K562 (cell line): ENCODE results near the gene LIMCH1. TPM values are rescaled to one million over a fixed set of nuclear protein-coding genes. Genes with fewer than 3 reads are reported as not detected.

Source experiments
- ATAC-seq: fragments of 200-7000 bp; cut with Tn5 transposase; 3 replicates; pipeline ENCODE4 v1.9.1; 2020; ENCODE audit warnings: moderate library complexity
- BruUV-seq: library from RNA; stranded (reverse); fragments of 400-500 nt; replicated peaks from 2 replicates; lab custom pipeline; 2021; lab: Mats Ljungman, UMichigan
- CTCF ChIA-PET: fragments of 300-600 bp; formaldehyde crosslinking; extraction: SDS; loops from one replicate; lab custom pipeline; 2021; ENCODE audit warnings: low intra/inter-chr PET ratio; lab: Yijun Ruan, JAX
- POLR2A ChIA-PET: fragments of 300-600, 350-650 bp; sonication (Branson Sonifier 250); formaldehyde crosslinking; extraction: SDS; loops from one replicate; lab custom pipeline; 2021; ENCODE audit warnings: antibody characterized with exemption, inconsistent platforms; lab: Yijun Ruan, JAX
- DNase-seq, 4 experiments: peaks; one replicate each; pipeline versions ENCODE4 v3.0.0 to v3.0.0-alpha.2; 2011 to 2018; ENCODE audit warnings: low spot score in 3 of 4, mixed read lengths in 3 of 4; ENCODE audit errors: extremely low read depth in 1 of 4
- FAIRE-seq: peaks from 2 replicates; lab custom pipeline; 2011; peaks lifted over from hg19 to GRCh38; lab: Jason Lieb, UNC
- H2AFZ ChIP-seq: 2 replicates; pipeline ENCODE4 v1.6.0; 2011; ENCODE audit warnings: low read depth, low read length, control low read depth, inconsistent platforms
- H3K27ac ChIP-seq: fragments of 200-600 bp; 3 replicates; pipeline ENCODE4 v1.8.0; 2011; ENCODE audit warnings: low read depth, mild to moderate bottlenecking, control low read depth, inconsistent platforms, low read length, moderate library complexity, mixed read lengths; ENCODE audit errors: extremely low read depth
- H3K27me3 ChIP-seq, 2 experiments: fragments of 300-600 bp in 1 of 2; 2 replicates in 1 of 2; 3 replicates in 1 of 2; pipeline versions ENCODE4 v1.6.0 to v1.8.0; 2011; ENCODE audit warnings: inconsistent platforms in 2 of 2, low read length in 2 of 2, mild to moderate bottlenecking in 1 of 2, mixed read lengths in 1 of 2, moderate library complexity in 1 of 2; ENCODE audit not compliant: control insufficient read depth in 2 of 2, insufficient read depth in 2 of 2
- H3K36me3 ChIP-seq: fragments of 300-600 bp; 3 replicates; pipeline ENCODE4 v1.8.0; 2011; ENCODE audit warnings: mild to moderate bottlenecking, low read length, inconsistent platforms; ENCODE audit not compliant: control insufficient read depth, insufficient read depth
- H3K4me1 ChIP-seq, 2 experiments: fragments of 200-600 bp in 1 of 2; replicated peaks in 1 of 2; 2 replicates in 1 of 2; 3 replicates in 1 of 2; pipeline versions ENCODE4 v1.5.1 to v1.8.0; 2011; ENCODE audit warnings: inconsistent platforms in 2 of 2, low read length in 2 of 2, mild to moderate bottlenecking in 1 of 2, mixed read lengths in 1 of 2, moderate library complexity in 1 of 2; ENCODE audit not compliant: control insufficient read depth in 2 of 2, insufficient read depth in 2 of 2
- H3K4me2 ChIP-seq: 2 replicates; pipeline ENCODE4 v1.6.1; 2011; ENCODE audit warnings: low read length, control low read depth, inconsistent platforms, mixed read lengths; ENCODE audit not compliant: insufficient read depth
- H3K4me3 ChIP-seq: fragments of 200-600 bp; sonication (generic), shearing (Covaris generic); 2 replicates; pipeline ENCODE4 v1.5.1; 2016; ENCODE audit warnings: control low read depth, inconsistent platforms
- H3K79me2 ChIP-seq: fragments of 200-600 bp; 3 replicates; pipeline ENCODE4 v1.8.0; 2011; ENCODE audit warnings: low read length, inconsistent platforms; ENCODE audit not compliant: control insufficient read depth, insufficient read depth
- H3K9ac ChIP-seq, 2 experiments: 2 replicates each; pipeline versions ENCODE4 v1.6.0 to v1.6.1; 2011; ENCODE audit warnings: low read depth in 2 of 2, low read length in 2 of 2, control low read depth in 1 of 2, inconsistent platforms in 1 of 2, mild to moderate bottlenecking in 1 of 2, mixed read lengths in 1 of 2; ENCODE audit not compliant: insufficient read depth in 1 of 2
- H3K9me1 ChIP-seq: one replicate; pipeline ENCODE4 v1.6.0; 2011; ENCODE audit warnings: inconsistent platforms, mild to moderate bottlenecking, low read length, moderate library complexity; ENCODE audit not compliant: control insufficient read depth, insufficient read depth
- H3K9me3 ChIP-seq: replicated peaks from 2 replicates; pipeline ENCODE4 v1.5.1; 2011; ENCODE audit warnings: low read depth, low read length, inconsistent platforms; ENCODE audit not compliant: control insufficient read depth, insufficient read depth
- H4K20me1 ChIP-seq: replicated peaks from 2 replicates; pipeline ENCODE4 v1.6.1; 2011; ENCODE audit warnings: low read length, inconsistent platforms, mixed read lengths; ENCODE audit not compliant: control insufficient read depth, insufficient read depth
- CBFA2T2 ChIP-seq: fragments of 450-650 bp; conservative IDR thresholded peaks from 2 replicates; pipeline ENCODE4 v1.6.1; 2017; ENCODE audit warnings: mild to moderate bottlenecking
- EHMT2 ChIP-seq: fragments of 450-650 bp; IDR thresholded peaks from 2 replicates; pipeline ENCODE4 v1.6.1; 2018; ENCODE audit warnings: antibody characterized with exemption
- ETV1 ChIP-seq: fragments of 450-650 bp; conservative IDR thresholded peaks from 2 replicates; pipeline ENCODE4 v1.6.1; 2016; ENCODE audit warnings: missing genetic modification characterization, control low read depth, low read depth, missing compliant biosample characterization
- GATAD2A ChIP-seq: fragments of 450-650 bp; IDR thresholded peaks from 2 replicates; pipeline ENCODE4 v1.6.1; 2017
- MCM3 ChIP-seq: fragments of 450-650 bp; IDR thresholded peaks from 2 replicates; pipeline ENCODE4 v1.6.1; 2016
- NFATC3 ChIP-seq: fragments of 450-650 bp; IDR thresholded peaks from 2 replicates; pipeline ENCODE4 v1.6.1; 2017; ENCODE audit warnings: mild to moderate bottlenecking
- NR2C2 ChIP-seq, 2 experiments: fragments of 200-800 bp in 1 of 2; sonication (Bioruptor generic) in 1 of 2; sonication (generic) in 1 of 2; formaldehyde crosslinking in 1 of 2; IDR thresholded peaks; 2 replicates each; pipeline versions ENCODE4 v1.6.1 to v1.8.0; 2016 to 2022; ENCODE audit warnings: mild to moderate bottlenecking in 1 of 2, missing compliant biosample characterization in 1 of 2, missing genetic modification characterization in 1 of 2, missing genetic modification reagents in 1 of 2
- PCBP1 ChIP-seq: fragments of 200-400 bp; formaldehyde crosslinking; IDR thresholded peaks from 2 replicates; pipeline ENCODE4 v1.6.1; 2018; ENCODE audit warnings: mild to moderate bottlenecking, low read depth, low read length; ENCODE audit not compliant: poor library complexity, severe bottlenecking
- SIRT6 ChIP-seq: IDR thresholded peaks from one replicate; pipeline ENCODE4 v1.6.1; 2012; ENCODE audit warnings: low read depth, mild to moderate bottlenecking, control low read depth, inconsistent platforms, low read length, moderate library complexity
- SMAD4 ChIP-seq: fragments of 250-450 bp; sonication (Bioruptor Pico); conservative IDR thresholded peaks from 2 replicates; pipeline ENCODE4 v1.8.0; 2021; ENCODE audit warnings: inconsistent platforms, mild to moderate bottlenecking, moderate library complexity
- WGBS: fragments of 100-300 bp; shearing (Covaris generic); methylation state at CpG from one replicate; pipeline ENCODE4 v1.1.6; 2016; ENCODE audit warnings: low coverage, mixed read lengths; ENCODE audit not compliant: insufficient coverage; ENCODE audit errors: missing lambda C conversion rate; 5-methylcytosine and 5-hydroxymethylcytosine counted together
- in situ Hi-C: fragments of 300-500 bp; cut with MboI; formaldehyde crosslinking; loops from 4 replicates; pipeline ENCODE4 v1.15.0; 2018; ENCODE audit warnings: inconsistent platforms, mixed read lengths
- intact Hi-C: fragments of 100-400 bp; cut with micrococcal nuclease; formaldehyde crosslinking; loops from 2 replicates; pipeline ENCODE4 v1.14.2; 2022
- polyA plus RNA-seq, 8 experiments: library from polyadenylated mRNA; depleted of rRNA in 4 of 8; stranded (reverse) in 5 of 8; unstranded in 3 of 8; fragments of >200 nt; fragmentation: Nextera tagmentation in 2 of 8; fragmentation: Illumina TruSeq in 1 of 8; extraction: Ambion mirVana in 2 of 8; extraction: Trizol in 1 of 8; gene quantifications; 2 replicates each; pipeline versions ENCODE4 v1.2.1 to v1.2.3, GENCODE V29; 2011 to 2014; ENCODE audit warnings: inconsistent platforms in 1 of 8, missing spikeins in 1 of 8
- total RNA-seq, 7 experiments: library from RNA; depleted of rRNA in 6 of 7; stranded (reverse); fragments of >200 nt in 6 of 7; fragmentation: Illumina TruSeq in 2 of 7; extraction: Trizol in 2 of 7; gene quantifications; 2 replicates each; pipeline versions ENCODE4 v1.2.1 to v1.2.3, GENCODE V29; 2011 to 2021; ENCODE audit warnings: low replicate concordance in 1 of 7
- TF ChIP-seq, protein P1 (sequence below): fragments of 250-450 bp; sonication (Bioruptor Pico); IDR thresholded peaks from 2 replicates; pipeline ENCODE4 v1.8.0; 2021; ENCODE audit warnings: moderate library complexity, mild to moderate bottlenecking, inconsistent platforms
- TF ChIP-seq, protein P2 (sequence below), 2 experiments: fragments of 250-450 bp in 1 of 2; fragments of 450-650 bp in 1 of 2; sonication (Bioruptor Pico) in 1 of 2; IDR thresholded peaks; 2 replicates each; pipeline versions ENCODE4 v1.6.1 to v1.8.0; 2016 to 2021; ENCODE audit warnings: mild to moderate bottlenecking in 2 of 2, moderate library complexity in 2 of 2, missing compliant biosample characterization in 1 of 2, missing genetic modification characterization in 1 of 2
- TF ChIP-seq, protein P3 (sequence below): fragments of 450-650 bp; formaldehyde crosslinking; IDR thresholded peaks from 2 replicates; pipeline ENCODE4 v1.4.0; 2020; ENCODE audit warnings: mild to moderate bottlenecking, mixed read lengths
- TF ChIP-seq, protein P4 (sequence below): fragments of 200-800 bp; sonication (Bioruptor generic); IDR thresholded peaks from 2 replicates; pipeline ENCODE4 v1.6.1; 2016; ENCODE audit warnings: missing genetic modification characterization, missing compliant biosample characterization

LIMCH1 gene
- total and polyA plus RNA-seq, 9 of the 15 experiments (the other 6 are each of a cell fraction or from before 2014, with no cell fraction given), result 0.35 TPM; not detected in 8

DNA sequence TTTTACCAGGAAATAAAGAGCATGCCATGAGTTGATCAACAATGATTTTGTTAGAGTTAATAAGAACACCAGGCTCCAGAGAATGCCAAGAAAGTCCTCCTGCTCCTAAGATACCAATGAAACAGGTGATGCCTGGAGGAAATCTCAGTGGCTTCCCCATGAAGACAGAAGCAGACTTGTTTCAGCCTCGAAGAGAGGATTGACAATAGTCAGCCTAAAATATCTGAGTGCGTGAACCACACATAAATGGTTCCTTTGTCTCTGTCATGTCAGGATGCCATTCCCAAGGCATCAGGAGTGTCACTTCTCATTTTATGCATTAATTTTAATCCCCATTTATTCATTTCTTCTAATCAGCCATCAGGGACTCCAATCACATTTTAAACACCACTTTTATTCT is 141.0 kb downstream of the LIMCH1 start:
- Histone ChIP-seq H3K36me3 (no peaks in the 10 kb centered on the region), H3K4me2 (no peak overlapping the region), H2AFZ (no peak overlapping the region), H3K79me2 (no peaks in the 10 kb centered on the region), H4K20me1 (no peaks in the 10 kb centered on the region), H3K9me1 (no peaks in the 10 kb centered on the region), H3K9ac (no peak overlapping the region), H3K4me3 (no peak overlapping the region), H3K27ac (no peak overlapping the region), H3K27me3 (0 out of 5 replicates have a peak, but pooled peaks cover 0 to 3% of the 10 kb centered on the region in 2 experiments), H3K4me1 (no peaks in the 10 kb centered on the region), H3K9me3 (no peaks in the 10 kb centered on the region)
- intact Hi-C loops, result no loop called here
- ChIA-PET POLR2A (no interaction called here), CTCF (no interaction called here)
- ATAC-seq, result no peak
- in situ Hi-C loops, result loop anchor here (25.0 kb wide), 1 partner anchor 833 kb away; no protein-coding TSS in a partner anchor
- DNase-seq, result no peak
- FAIRE-seq, result no peak
- WGBS, result 0% methylated on average over 2 of the region's 2 CpGs
- BruUV-seq, result no TSS peak
- no peak for TF ChIP-seq PCBP1
- no peak for TF ChIP-seq NR2C2 (CRISPR knock-in tag; IDR thresholded peaks at IDR 0.05)
- TF ChIP-seq NR2C2 (tag; IDR thresholded peaks at IDR 0.05), result no peak
- TF ChIP-seq, protein P1, sequence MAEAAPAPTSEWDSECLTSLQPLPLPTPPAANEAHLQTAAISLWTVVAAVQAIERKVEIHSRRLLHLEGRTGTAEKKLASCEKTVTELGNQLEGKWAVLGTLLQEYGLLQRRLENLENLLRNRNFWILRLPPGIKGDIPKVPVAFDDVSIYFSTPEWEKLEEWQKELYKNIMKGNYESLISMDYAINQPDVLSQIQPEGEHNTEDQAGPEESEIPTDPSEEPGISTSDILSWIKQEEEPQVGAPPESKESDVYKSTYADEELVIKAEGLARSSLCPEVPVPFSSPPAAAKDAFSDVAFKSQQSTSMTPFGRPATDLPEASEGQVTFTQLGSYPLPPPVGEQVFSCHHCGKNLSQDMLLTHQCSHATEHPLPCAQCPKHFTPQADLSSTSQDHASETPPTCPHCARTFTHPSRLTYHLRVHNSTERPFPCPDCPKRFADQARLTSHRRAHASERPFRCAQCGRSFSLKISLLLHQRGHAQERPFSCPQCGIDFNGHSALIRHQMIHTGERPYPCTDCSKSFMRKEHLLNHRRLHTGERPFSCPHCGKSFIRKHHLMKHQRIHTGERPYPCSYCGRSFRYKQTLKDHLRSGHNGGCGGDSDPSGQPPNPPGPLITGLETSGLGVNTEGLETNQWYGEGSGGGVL (CRISPR knock-in tag), result no peak
- no peak for TF ChIP-seq MCM3
- TF ChIP-seq, protein P2, sequence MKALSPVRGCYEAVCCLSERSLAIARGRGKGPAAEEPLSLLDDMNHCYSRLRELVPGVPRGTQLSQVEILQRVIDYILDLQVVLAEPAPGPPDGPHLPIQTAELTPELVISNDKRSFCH (CRISPR knock-in tag; IDR thresholded peaks at IDR 0.05), result no peak
- TF ChIP-seq, protein P2 (tag; IDR thresholded peaks at IDR 0.05), result no peak
- TF ChIP-seq ETV1 (tag), result no peak
- TF ChIP-seq, protein P3, sequence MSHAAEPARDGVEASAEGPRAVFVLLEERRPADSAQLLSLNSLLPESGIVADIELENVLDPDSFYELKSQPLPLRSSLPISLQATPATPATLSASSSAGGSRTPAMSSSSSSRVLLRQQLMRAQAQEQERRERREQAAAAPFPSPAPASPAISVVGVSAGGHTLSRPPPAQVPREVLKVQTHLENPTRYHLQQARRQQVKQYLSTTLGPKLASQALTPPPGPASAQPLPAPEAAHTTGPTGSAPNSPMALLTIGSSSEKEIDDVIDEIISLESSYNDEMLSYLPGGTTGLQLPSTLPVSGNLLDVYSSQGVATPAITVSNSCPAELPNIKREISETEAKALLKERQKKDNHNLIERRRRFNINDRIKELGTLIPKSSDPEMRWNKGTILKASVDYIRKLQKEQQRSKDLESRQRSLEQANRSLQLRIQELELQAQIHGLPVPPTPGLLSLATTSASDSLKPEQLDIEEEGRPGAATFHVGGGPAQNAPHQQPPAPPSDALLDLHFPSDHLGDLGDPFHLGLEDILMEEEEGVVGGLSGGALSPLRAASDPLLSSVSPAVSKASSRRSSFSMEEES (CRISPR knock-in tag), result no peak
- TF ChIP-seq SMAD4 (CRISPR knock-in tag), result no peak
- no peak for TF ChIP-seq SIRT6
- no peak for TF ChIP-seq GATAD2A
- no peak for TF ChIP-seq EHMT2
- no peak for TF ChIP-seq CBFA2T2
- TF ChIP-seq, protein P4, sequence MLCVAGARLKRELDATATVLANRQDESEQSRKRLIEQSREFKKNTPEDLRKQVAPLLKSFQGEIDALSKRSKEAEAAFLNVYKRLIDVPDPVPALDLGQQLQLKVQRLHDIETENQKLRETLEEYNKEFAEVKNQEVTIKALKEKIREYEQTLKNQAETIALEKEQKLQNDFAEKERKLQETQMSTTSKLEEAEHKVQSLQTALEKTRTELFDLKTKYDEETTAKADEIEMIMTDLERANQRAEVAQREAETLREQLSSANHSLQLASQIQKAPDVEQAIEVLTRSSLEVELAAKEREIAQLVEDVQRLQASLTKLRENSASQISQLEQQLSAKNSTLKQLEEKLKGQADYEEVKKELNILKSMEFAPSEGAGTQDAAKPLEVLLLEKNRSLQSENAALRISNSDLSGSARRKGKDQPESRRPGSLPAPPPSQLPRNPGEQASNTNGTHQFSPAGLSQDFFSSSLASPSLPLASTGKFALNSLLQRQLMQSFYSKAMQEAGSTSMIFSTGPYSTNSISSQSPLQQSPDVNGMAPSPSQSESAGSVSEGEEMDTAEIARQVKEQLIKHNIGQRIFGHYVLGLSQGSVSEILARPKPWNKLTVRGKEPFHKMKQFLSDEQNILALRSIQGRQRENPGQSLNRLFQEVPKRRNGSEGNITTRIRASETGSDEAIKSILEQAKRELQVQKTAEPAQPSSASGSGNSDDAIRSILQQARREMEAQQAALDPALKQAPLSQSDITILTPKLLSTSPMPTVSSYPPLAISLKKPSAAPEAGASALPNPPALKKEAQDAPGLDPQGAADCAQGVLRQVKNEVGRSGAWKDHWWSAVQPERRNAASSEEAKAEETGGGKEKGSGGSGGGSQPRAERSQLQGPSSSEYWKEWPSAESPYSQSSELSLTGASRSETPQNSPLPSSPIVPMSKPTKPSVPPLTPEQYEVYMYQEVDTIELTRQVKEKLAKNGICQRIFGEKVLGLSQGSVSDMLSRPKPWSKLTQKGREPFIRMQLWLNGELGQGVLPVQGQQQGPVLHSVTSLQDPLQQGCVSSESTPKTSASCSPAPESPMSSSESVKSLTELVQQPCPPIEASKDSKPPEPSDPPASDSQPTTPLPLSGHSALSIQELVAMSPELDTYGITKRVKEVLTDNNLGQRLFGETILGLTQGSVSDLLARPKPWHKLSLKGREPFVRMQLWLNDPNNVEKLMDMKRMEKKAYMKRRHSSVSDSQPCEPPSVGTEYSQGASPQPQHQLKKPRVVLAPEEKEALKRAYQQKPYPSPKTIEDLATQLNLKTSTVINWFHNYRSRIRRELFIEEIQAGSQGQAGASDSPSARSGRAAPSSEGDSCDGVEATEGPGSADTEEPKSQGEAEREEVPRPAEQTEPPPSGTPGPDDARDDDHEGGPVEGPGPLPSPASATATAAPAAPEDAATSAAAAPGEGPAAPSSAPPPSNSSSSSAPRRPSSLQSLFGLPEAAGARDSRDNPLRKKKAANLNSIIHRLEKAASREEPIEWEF (CRISPR knock-in tag), result no peak
- no peak for TF ChIP-seq NFATC3
